A172 (cell line): ENCODE data around the gene PDGFC. TPM values are rescaled to one million over a fixed set of nuclear protein-coding genes. Genes with fewer than 3 reads are reported as not detected.
A peak's percentile ranks its signal among the peaks of the same experiment; 100 is the strongest.
"Not testable (repeated sequence)": the region's sequence is repeated elsewhere in the genome, so short reads cannot be mapped to it uniquely, and the experiment has no call there.

Source experiments
- DNase-seq: peaks from one replicate; pipeline ENCODE4 v3.0.0-alpha.2; 2015; ENCODE audit warnings: low spot score
- total RNA-seq: library from RNA; depleted of rRNA; stranded (reverse); fragments of >200 nt; shearing (Covaris generic); gene quantifications from 2 replicates; pipeline ENCODE4 v1.2.3, GENCODE V29; 2014

Gene PDGFC
- total RNA-seq, 1 experiment from 2014 or later, result 27.5 TPM

GRCh38 chr4:156909010-156909409 is 62.6 kb downstream of the PDGFC start:
- no peak for DNase-seq

GRCh38 chr4:156906325-156906724 is 65.3 kb downstream of the PDGFC start:
- peak; percentile 45 for DNase-seq

- DNase-seq, result no peak
Observed at GRCh38 chr4:156901871-156902270, 69.7 kb downstream of the PDGFC start.

- no peak for DNase-seq
Observed at GRCh38 chr4:156898373-156899117, 73.1 kb downstream of the PDGFC start.

- DNase-seq, result no peak
Observed at GRCh38 chr4:156896527-156896926, 75.1 kb downstream of the PDGFC start.

GRCh38 chr4:156894234-156894633 is 77.4 kb downstream of the PDGFC start:
- no peak for DNase-seq

- no peak for DNase-seq
Observed at GRCh38 chr4:156892805-156893204, 78.8 kb downstream of the PDGFC start.

- DNase-seq, result no peak
Observed at GRCh38 chr4:156889616-156890594, 81.7 kb downstream of the PDGFC start.

- DNase-seq, result peak; percentile 53
Observed at GRCh38 chr4:156888762-156889161, 82.8 kb downstream of the PDGFC start.

GRCh38 chr4:156886481-156886880 is 85.1 kb downstream of the PDGFC start:
- no peak for DNase-seq

- no peak for DNase-seq
Observed at GRCh38 chr4:156885374-156885773, 86.2 kb downstream of the PDGFC start.

- DNase-seq, result no peak
Observed at GRCh38 chr4:156884183-156884582, 87.4 kb downstream of the PDGFC start.

GRCh38 chr4:156875704-156876103 is 95.9 kb downstream of the PDGFC start:
- DNase-seq, result no peak

GRCh38 chr4:156875055-156875454 is 96.5 kb downstream of the PDGFC start:
- DNase-seq, result no peak

- no peak for DNase-seq
Observed at GRCh38 chr4:156873799-156874198, 97.8 kb downstream of the PDGFC start.

- no peak for DNase-seq
Observed at GRCh38 chr4:156870861-156871260, 100.7 kb downstream of the PDGFC start.

- no peak for DNase-seq
Observed at GRCh38 chr4:156870131-156870530, 101.5 kb downstream of the PDGFC start.

- not testable (repeated sequence) for DNase-seq
Observed at GRCh38 chr4:156866088-156866487, 105.5 kb downstream of the PDGFC start.

- peak; percentile 6 for DNase-seq
Observed at GRCh38 chr4:156865451-156865850, 106.1 kb downstream of the PDGFC start.

GRCh38 chr4:156858071-156858470 is 113.5 kb downstream of the PDGFC start:
- DNase-seq, result no peak

- DNase-seq, result peak; percentile 4
Observed at GRCh38 chr4:156838761-156839160, 132.8 kb downstream of the PDGFC start.

GRCh38 chr4:156837625-156838345 is 133.8 kb downstream of the PDGFC start:
- DNase-seq, result no peak
